BLaER1 treated with 17β-estradiol and CSF1 and Interleukin-3, amounts not matched to agents 10 nM and 100 nM (cell line): ENCODE measurements around the gene PAPSS2.

Experiments
- H3K27ac ChIP-seq, 11 experiments: shearing (Covaris generic); formaldehyde crosslinking; 2 replicates each; pipeline ENCODE4 v1.8.1; 2022
- H3K27me3 ChIP-seq, 11 experiments: shearing (Covaris generic); formaldehyde crosslinking; 2 replicates each; pipeline ENCODE4 v1.8.1; 2022
- H3K36me3 ChIP-seq, 11 experiments: shearing (Covaris generic); formaldehyde crosslinking; 2 replicates each; pipeline ENCODE4 v1.8.1; 2022
- H3K4me1 ChIP-seq, 10 experiments: shearing (Covaris generic); formaldehyde crosslinking; 2 replicates each; pipeline ENCODE4 v1.8.1; 2022
- H3K4me2 ChIP-seq, 11 experiments: shearing (Covaris generic); formaldehyde crosslinking; 2 replicates each; pipeline ENCODE4 v1.8.1; 2022
- H3K4me3 ChIP-seq, 10 experiments: shearing (Covaris generic); formaldehyde crosslinking; 2 replicates each; pipeline ENCODE4 v1.8.1; 2022
- H3K9ac ChIP-seq, 11 experiments: shearing (Covaris generic); formaldehyde crosslinking; 2 replicates each; pipeline ENCODE4 v1.8.1; 2022
- H3K9me3 ChIP-seq, 11 experiments: shearing (Covaris generic); formaldehyde crosslinking; replicated peaks in 1 of 11; 2 replicates each; pipeline ENCODE4 v1.8.1; 2022
- H4K20me1 ChIP-seq, 11 experiments: shearing (Covaris generic); formaldehyde crosslinking; 2 replicates each; pipeline ENCODE4 v1.8.1; 2022
- Cebpa-rat ChIP-seq, 11 experiments: shearing (Covaris generic); IDR thresholded peaks; 2 replicates each; pipeline ENCODE4 v1.8.1; 2022

The PAPSS2 gene

DNA sequence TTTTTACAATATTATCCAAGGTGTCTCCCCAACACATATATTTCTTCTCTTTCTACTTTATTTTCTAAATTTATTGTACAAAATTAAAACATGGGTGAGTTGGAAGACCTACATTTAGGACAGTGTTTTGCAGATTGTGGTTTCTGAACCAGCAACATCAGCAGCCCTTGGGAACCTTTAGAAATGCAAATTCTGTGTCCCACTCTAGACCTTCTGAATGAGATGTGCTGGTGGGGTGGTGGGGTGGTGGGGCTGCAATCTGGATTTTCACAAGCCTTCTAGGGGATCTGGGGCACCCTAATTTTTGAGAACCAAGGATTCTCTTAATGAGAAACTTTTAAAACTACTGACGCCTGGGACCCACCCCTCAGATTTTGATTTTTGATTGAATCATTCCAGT lies 7.4 kb upstream of the PAPSS2 start:
- Histone ChIP-seq H3K9me3 (no peaks in the 10 kb centered on the region), H3K36me3 (no peaks in the 10 kb centered on the region), H4K20me1 (no peaks in the 10 kb centered on the region), H3K27me3 (peaks cover 0 to 5% (median 0%) of the 10 kb centered on the region in 11 experiments; a peak in 1 of 22 replicates), H3K4me2 (no peak overlapping the region), H3K9ac (no peak overlapping the region), H3K27ac (no peak overlapping the region), H3K4me3 (no peak overlapping the region), H3K4me1 (peaks cover 0 to 6% (median 0%) of the 10 kb centered on the region in 10 experiments; a peak in 5 of 20 replicates)
- TF ChIP-seq Cebpa-rat (IDR thresholded peaks at IDR 0.05), result no peak

DNA sequence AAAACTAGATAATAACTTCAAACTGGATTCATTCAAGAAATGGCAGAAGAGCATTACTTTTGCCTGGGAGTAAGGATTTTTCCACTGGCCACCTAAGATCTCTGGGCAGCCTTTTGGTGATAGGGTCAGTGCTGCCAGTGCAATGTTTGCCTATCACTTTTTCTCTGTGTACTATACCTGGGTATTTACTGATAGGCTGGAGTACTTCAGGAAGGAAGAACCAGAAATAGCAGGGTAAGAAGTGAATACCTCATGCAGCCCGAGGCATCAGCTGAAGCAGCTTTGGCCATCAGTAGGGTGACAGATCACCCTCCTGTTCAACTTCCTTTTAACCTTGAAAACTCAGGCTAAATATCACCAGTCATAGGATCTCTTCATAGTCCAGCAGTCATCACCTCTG lies 5.5 kb upstream of the PAPSS2 start:
- H4K20me1 ChIP-seq, result no peaks in the 10 kb centered on the region; a peak in 1 of 22 replicates
- peaks cover 0 to 16% (median 0%) of the 10 kb centered on the region in 10 experiments; a peak in 6 of 20 replicates for H3K4me1 ChIP-seq
- no peaks in the 10 kb centered on the region for H3K9me3 ChIP-seq
- no peak overlapping the region for H3K27ac ChIP-seq
- H3K4me2 ChIP-seq, result no peak overlapping the region
- no peak overlapping the region for H3K9ac ChIP-seq
- H3K4me3 ChIP-seq, result no peak overlapping the region
- no peaks in the 10 kb centered on the region for H3K36me3 ChIP-seq
- TF ChIP-seq Cebpa-rat (IDR thresholded peaks at IDR 0.05), result no peak
- H3K27me3 ChIP-seq, result peaks cover 5 to 20% (median 13%) of the 10 kb centered on the region in 11 experiments

GRCh38 chr10:87656431-87657072 lies 3.1 kb upstream of the PAPSS2 start:
- no peak overlapping the region for H3K9ac ChIP-seq
- no peaks in the 10 kb centered on the region for H3K9me3 ChIP-seq
- no peak overlapping the region for H3K4me2 ChIP-seq
- no peak overlapping the region for H3K27ac ChIP-seq
- no peaks in the 10 kb centered on the region; a peak in 1 of 22 replicates for H4K20me1 ChIP-seq
- H3K4me1 ChIP-seq, result peaks cover 8 to 25% (median 11%) of the 10 kb centered on the region in 10 experiments; a peak in 18 of 20 replicates
- no peak for TF ChIP-seq Cebpa-rat (IDR thresholded peaks at IDR 0.05)
- no peaks in the 10 kb centered on the region for H3K36me3 ChIP-seq
- peaks cover 27 to 44% (median 36%) of the 10 kb centered on the region in 11 experiments for H3K27me3 ChIP-seq
- no peak overlapping the region for H3K4me3 ChIP-seq

DNA sequence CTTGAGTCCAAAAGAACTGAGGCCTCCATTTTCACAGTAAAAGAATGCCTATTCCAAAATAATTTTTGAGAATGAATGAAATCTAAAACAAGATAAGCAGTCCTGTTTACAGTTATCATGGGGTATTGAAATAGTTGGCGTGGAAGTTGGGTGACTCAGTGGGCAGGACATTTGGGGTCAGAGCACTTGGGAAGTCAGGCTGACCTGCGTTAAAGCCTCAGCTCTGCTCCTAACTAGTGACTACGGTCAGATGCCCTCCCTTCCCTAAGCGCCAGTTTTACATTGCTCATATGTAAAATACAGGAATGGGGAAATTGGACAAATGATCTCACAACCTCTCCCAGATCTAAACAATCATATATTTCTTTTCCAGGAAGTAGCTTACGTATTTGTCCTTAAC lies 2.3 kb upstream of the PAPSS2 start:
- Histone ChIP-seq H3K27me3 (peaks cover 34 to 52% (median 44%) of the 10 kb centered on the region in 11 experiments), H3K4me2 (peak overlapping the region in 3 of 11 experiments; percentile 1 to 49 (median 20); a peak in 4 of 22 replicates), H3K27ac (0 out of 22 replicates have a peak overlapping the region, but pooled peaks of 1 of the 11 experiments have one; percentile 4), H3K36me3 (no peaks in the 10 kb centered on the region), H3K9me3 (no peaks in the 10 kb centered on the region), H4K20me1 (no peaks in the 10 kb centered on the region; a peak in 1 of 22 replicates), H3K4me3 (no peak overlapping the region), H3K9ac (no peak overlapping the region), H3K4me1 (peaks cover 8 to 25% (median 11%) of the 10 kb centered on the region in 10 experiments; a peak in 18 of 20 replicates)
- no peak for TF ChIP-seq Cebpa-rat (IDR thresholded peaks at IDR 0.05)

DNA sequence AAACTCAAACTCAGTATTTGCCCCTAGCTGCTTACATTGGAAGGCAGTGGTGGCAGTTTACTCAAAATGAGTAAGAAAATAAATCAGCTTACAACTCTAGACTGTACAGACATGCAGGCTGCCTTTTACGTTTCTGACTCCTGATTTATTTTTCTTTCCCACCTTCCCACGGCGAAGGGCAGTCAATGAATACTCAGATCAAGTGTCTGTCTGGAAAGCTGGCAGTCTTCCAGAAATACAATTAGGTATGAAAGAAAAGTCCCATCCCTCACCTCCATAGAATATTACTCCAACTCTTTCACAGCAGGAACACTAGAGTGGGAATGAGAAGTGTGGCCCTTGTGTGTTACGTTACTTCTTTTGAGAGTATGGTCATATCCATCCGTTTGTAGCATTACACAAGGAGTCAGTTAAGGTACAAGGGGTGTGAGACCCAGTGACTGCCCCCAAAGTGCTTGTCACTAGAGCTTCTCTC lies 1.3 kb upstream of the PAPSS2 start:
- peaks cover 8 to 25% (median 11%) of the 10 kb centered on the region in 10 experiments; a peak in 18 of 20 replicates for H3K4me1 ChIP-seq

GRCh38 chr10:87658858-87659555 lies 671 bp upstream of the PAPSS2 start:
- Histone ChIP-seq H3K9ac (no peak overlapping the region), H3K27me3 (peaks cover 37 to 57% (median 47%) of the 10 kb centered on the region in 11 experiments), H3K4me2 (peak overlapping the region in 3 of 11 experiments; percentile 20 to 99 (median 97); a peak in 3 of 22 replicates), H3K27ac (no peak overlapping the region), H3K4me3 (peak overlapping the region in 5 of 10 experiments; percentile 62 to 76 (median 67); a peak in 7 of 20 replicates), H4K20me1 (no peaks in the 10 kb centered on the region; a peak in 1 of 22 replicates), H3K4me1 (peaks cover 8 to 25% (median 11%) of the 10 kb centered on the region in 10 experiments; a peak in 18 of 20 replicates), H3K9me3 (no peaks in the 10 kb centered on the region), H3K36me3 (no peaks in the 10 kb centered on the region)
- TF ChIP-seq Cebpa-rat (IDR thresholded peaks at IDR 0.05), result no peak

More for the DNA sequence above, 1.3 kb upstream of the PAPSS2 start:
- H3K4me2 ChIP-seq, result no peak overlapping the region; a peak in 1 of 22 replicates
- no peak for TF ChIP-seq Cebpa-rat (IDR thresholded peaks at IDR 0.05)
- H3K27ac ChIP-seq, result no peak overlapping the region
- H3K9ac ChIP-seq, result no peak overlapping the region
- H3K36me3 ChIP-seq, result no peaks in the 10 kb centered on the region
- H3K9me3 ChIP-seq, result no peaks in the 10 kb centered on the region
- H4K20me1 ChIP-seq, result no peaks in the 10 kb centered on the region; a peak in 1 of 22 replicates
- H3K4me3 ChIP-seq, result no peak overlapping the region
- peaks cover 37 to 57% (median 47%) of the 10 kb centered on the region in 11 experiments for H3K27me3 ChIP-seq

DNA sequence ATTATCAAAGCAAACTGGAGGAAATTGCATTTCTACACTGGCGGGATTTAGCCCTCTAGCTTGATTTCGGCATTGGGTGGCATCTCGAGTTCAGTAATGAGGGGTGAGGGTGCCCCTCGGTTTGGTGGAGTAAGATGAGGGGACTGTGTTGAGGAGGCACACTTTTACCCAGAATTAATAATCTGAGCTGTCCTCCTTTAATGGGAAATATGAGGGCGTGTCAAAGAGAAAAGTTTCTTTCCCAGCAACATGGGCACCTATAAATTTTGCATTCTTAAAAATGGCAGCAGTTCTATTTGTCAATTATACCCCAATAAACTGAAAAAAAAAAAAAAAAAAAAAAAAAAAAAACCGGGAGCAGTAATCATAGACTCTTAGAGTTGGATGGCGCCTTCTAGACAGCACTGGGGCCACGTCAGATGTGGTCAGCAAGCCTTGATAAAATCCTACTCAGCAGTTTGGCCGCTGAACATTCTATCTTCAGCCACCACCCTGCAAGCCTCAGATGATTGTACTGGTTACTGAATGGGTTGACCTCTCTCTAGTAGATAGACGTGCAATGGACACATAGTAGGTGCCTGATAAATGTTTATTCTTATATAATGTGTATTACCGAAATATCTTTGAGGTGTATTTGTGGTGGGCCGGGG lies 931 bp downstream of the PAPSS2 start:
- Histone ChIP-seq H4K20me1 (no peaks in the 10 kb centered on the region; a peak in 1 of 22 replicates), H3K36me3 (no peaks in the 10 kb centered on the region), H3K27me3 (peaks cover 37 to 57% (median 47%) of the 10 kb centered on the region in 11 experiments), H3K4me1 (peaks cover 8 to 25% (median 11%) of the 10 kb centered on the region in 10 experiments; a peak in 18 of 20 replicates), H3K4me3 (peak overlapping the region; percentile 58 to 76 (median 66)), H3K9me3 (no peaks in the 10 kb centered on the region), H3K4me2 (peak overlapping the region; percentile 88 to 99 (median 97)), H3K27ac (no peak overlapping the region), H3K9ac (peak overlapping the region in 9 of 11 experiments; percentile 0 to 75 (median 65); a peak in 14 of 22 replicates)
- TF ChIP-seq Cebpa-rat (IDR thresholded peaks at IDR 0.05), result no peak

GRCh38 chr10:87661861-87662785 lies 2.4 kb downstream of the PAPSS2 start:
- Histone ChIP-seq H3K9ac (no peak overlapping the region), H3K36me3 (no peaks in the 10 kb centered on the region), H4K20me1 (no peaks in the 10 kb centered on the region; a peak in 1 of 22 replicates), H3K4me1 (peaks cover 8 to 22% (median 11%) of the 10 kb centered on the region in 10 experiments; a peak in 18 of 20 replicates), H3K4me3 (no peak overlapping the region), H3K9me3 (no peaks in the 10 kb centered on the region), H3K27me3 (peaks cover 37 to 53% (median 47%) of the 10 kb centered on the region in 11 experiments), H3K4me2 (no peak overlapping the region), H3K27ac (no peak overlapping the region)
- no peak for TF ChIP-seq Cebpa-rat (IDR thresholded peaks at IDR 0.05)
